GOT3 (cell line): ENCODE measurements around the gene FAM135A.
"Not testable (repeated sequence)": the region's sequence is repeated elsewhere in the genome, so short reads cannot be mapped to it uniquely, and the experiment has no call there.

Experiments used
- DNase-seq: peaks from one replicate; lab custom pipeline; 2025; ENCODE audit warnings: mixed read lengths; lab: John Stamatoyannopoulos, UW

FAM135A gene

DNA sequence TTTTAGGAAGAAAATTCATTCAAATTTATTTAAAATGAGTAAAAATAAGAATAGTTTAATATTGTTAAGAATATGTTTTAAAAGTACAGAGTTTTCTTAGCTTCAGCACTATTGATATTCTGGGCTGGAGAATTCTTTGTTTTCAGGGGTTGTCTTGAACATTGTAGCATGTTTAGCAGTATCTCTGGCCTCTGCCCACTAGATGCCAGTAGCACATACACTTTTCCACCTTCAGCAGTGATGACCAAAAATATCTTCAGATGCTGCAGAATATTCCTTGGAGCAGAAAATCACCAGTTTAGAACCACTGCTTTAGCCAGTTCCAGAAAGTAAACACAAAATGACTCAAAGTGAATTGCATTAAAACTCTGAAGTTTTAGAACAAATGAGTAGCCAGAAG lies 134.0 kb downstream of the FAM135A start:
- DNase-seq = no peak

DNA sequence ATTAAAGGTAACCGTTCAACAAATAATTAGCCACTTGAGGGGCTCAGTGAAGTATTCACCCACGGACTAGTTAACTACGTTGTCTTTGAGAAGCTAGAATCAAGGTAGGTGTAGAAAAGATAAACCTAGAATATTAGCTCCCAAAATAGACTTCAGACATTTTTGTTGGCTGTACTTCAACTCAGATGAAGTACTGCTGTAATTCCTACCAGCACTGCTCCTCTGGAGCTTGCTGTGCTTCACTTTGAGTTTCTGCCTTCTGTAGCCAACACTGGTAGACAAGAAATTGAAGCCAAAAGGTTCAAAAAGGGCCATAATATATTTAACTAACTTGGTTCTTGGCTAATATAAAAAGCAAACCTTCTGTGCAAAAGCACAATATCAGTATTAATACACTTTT lies 134.6 kb downstream of the FAM135A start:
- no peak for DNase-seq

- no peak for DNase-seq
Observed at GRCh38 chr6:70549327-70549726, 136.0 kb downstream of the FAM135A start.

DNA sequence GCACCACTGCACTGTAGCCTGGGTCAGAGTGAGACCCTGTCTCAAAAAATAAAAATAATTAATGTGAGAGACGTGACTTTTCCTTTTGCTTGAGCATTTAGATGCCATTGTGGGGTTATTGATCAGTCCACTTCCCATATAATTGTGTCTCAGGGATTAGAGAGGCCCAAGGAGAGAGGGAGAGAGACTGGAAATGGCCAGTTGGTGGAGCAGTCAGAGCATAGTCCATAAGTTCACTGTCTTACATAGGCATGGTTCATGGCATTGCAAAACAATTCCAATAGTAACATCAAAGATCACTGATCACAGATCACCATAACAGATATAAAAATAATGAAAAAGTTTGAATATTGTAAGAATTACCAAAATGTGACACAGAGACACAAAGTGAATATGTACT lies 138.3 kb downstream of the FAM135A start:
- DNase-seq = no peak

DNA sequence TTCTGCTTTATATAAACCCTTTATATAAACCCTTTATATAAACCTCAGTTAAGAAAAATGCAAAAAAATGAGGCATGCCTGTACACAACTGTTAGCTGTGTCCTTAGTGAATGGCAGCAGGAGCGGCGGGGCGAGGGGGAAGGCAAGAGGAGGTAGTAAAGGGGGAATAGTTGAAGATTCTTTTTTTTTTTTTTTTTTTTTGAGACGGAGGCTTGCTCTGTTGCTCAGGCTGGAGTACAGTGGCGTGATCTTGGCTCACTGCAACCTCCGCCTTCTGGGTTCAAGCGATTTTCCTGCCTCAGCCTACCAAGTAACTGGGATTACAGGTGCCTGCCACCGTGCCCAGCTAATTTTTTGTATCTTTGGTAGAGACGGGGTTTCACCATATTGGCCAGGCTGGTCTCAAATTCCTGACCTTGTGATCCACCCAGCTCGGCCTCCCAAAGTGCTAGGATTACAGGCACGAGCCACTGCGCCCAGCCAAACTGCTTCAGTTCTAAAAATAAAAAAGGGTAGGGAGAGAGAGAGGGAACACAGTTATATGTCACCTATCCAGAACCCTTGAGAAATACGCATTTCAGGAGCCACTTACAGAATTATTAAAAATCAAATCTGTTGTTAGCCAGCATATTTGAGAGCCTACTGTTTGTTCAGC lies 139.1 kb downstream of the FAM135A start:
- not testable (repeated sequence) for DNase-seq

GRCh38 chr6:70552974-70553373 lies 139.7 kb downstream of the FAM135A start:
- DNase-seq = no peak

DNA sequence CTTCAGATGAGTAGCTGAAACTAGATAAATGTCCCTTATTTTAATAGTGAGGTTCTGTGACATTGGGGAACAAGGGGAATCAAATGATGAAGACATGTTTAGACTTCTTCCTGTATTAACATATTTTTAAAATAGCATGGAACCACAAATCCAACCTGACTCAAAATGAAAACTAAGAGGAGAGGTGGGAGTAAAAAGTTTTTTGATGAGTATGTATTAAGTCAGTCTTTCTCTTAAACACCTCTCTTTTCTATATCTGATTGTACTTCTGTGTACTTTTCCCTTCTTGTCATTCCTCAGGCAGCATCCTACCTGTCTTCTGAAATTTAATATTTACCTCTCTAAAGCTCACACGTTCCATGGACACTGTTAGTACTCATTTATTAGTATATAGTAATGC lies 144.7 kb downstream of the FAM135A start:
- no peak for DNase-seq

DNA sequence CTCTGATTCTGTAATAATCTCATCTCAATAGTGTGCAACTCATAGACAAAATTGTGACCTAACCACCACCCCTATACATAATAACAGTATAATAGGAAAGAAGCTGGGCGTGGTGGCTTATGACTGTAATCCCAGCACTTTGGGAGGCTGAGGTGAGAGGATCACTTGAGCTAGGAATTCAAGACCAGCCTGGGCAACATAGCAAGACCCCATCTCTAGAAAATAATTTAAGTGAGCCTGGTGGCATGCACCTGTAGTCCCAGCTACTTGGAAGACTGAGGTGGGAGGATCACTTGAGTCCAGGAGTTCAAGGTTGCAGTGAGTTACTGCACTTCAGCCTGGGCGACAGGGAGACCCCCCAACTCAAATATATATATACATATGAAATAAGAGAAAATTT lies 149.1 kb downstream of the FAM135A start:
- DNase-seq = not testable (repeated sequence)

GRCh38 chr6:70563530-70563929 lies 150.2 kb downstream of the FAM135A start:
- no peak for DNase-seq

DNA sequence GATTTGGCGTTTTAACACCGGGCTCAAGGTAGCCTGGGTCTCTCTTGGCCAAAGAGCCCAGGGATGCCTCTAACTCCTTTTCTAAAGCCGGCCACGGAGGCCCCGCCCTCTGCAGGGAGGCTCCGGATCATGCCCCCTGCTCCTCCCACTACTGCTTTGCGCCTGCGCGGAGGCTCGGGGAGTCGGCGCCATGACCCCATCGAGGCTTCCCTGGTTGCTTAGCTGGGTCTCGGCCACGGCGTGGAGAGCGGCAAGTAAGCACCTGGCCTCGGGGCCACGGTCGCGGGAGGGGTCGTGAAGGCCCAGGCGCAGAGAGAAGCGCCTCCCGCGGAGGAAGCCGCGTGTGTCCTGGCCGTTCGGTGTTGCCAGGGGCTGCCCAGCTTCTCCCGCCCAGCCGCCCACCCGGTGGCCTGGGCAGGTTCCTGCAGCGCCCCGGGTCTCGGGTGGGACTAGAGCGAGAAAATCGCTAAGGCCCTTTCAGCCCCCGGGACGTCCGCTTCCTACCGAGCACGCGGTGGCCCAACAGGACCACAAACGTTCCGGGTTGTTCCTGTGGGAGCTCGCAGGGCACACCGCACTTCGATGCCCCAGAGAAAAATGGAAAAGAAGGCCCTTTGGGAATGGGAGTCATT lies 153.6 kb downstream of the FAM135A start, which contains the start of gene SDHAF4:
Gene SDHAF4 (plus strand): TSS at position 180 of the 632 bp plus-strand sequence. CDS start 11 bp downstream, at position 191.
- peak; percentile 74 for DNase-seq

DNA sequence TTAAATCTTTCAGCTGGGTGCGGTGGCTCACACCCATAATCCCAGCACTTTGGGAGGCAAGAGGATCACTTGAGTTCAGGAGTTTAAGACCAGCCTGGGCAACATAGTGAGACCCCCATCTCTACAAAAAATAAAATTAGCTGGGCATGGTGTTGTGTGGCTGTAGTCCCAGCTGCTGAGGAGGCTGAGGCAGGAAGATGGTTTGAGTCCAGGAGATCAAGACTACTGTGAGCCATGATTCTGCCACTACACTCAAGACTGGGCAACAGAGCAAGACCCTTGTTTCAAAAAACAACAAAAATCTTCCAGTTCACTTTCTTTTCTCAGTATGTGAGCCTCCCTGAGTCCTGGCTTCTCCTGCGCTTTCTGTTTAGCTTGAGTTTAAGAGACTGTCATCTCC lies 161.3 kb downstream of the FAM135A start:
- DNase-seq = no peak

GRCh38 chr6:70575899-70576495 lies 162.7 kb downstream of the FAM135A start:
- no peak for DNase-seq

DNA sequence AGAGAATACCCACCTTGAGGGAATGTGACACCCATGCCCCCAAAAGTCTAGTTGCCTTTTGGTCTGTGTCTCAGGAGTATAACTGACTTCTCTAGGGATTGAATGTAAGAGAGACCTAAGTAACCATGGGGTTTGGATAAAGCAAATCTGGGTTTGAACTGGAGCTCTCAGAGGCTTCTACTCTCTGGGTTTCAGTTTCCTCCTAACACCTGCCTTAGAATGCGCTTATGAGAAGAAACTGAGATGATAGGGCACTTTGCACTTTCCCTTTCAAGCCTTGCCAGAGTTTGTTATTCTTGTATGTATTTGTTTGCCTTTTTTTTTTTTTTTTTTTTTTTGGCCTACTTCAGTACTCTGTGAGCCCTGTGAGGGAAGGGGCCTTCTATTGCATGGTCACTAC lies 172.8 kb downstream of the FAM135A start:
- DNase-seq = no peak

GRCh38 chr6:70590400-70590799 lies 177.1 kb downstream of the FAM135A start:
- no peak for DNase-seq

- no peak for DNase-seq
Observed at GRCh38 chr6:70592391-70593117, 179.2 kb downstream of the FAM135A start.

DNA sequence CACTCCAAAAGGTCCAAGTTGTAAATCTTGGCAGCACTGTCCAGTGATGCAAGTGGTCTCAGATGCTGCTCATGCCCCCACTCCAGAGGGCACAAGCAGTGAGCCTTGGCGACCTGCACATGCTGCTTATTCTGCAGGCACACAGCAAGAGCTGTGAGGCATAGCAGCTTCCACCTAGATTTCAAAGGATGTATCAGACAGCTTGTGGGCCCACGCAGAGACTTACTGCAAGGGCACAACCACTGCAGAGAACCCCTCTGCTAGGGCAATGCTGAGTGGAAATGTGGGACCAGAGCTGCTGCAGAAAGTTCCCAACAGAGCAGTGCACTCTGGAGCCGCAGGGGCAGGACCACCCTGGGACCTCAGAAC lies 179.8 kb downstream of the FAM135A start:
- DNase-seq = no peak

DNA sequence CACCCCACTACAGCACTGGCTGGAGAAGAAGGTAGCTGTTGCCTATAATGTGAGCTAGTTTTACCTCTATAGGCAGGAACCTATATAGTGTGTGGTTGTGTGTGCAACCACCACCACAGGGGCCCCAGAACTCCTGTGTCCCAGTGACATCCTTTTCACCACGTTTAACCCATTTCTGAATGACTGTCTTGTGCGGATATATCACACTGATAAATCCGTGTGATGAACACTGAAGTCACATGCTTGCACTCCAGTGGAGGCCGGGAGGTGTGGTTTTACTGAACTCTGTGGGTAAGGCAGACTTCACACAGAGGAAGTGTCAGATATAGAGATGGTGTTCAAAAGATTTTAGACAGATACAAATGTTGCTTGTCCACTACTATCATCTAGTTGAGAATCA lies 185.9 kb downstream of the FAM135A start:
- no peak for DNase-seq

- no peak for DNase-seq
Observed at GRCh38 chr6:70601014-70601413, 187.7 kb downstream of the FAM135A start.

- DNase-seq = no peak
Observed at GRCh38 chr6:70604254-70604653, 190.9 kb downstream of the FAM135A start.

DNA sequence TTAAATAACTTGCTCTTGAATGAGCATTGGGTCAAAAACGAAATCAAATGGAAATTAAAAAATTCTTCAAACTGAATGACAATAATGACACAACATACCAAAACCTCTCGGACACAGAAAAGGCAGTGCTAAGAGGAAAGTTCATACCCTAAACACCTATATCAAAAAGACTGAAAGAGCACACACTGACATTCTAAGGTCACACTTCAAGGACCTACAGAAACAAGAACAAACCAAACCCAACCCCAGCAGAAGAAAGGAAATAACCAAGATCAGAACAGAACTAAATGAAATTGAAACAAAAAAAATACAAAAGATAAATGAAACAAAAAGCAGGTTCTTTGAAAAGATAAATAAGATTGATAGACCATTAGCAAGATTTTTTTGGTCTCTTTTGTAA lies 194.1 kb downstream of the FAM135A start:
- DNase-seq = not testable (repeated sequence)

DNA sequence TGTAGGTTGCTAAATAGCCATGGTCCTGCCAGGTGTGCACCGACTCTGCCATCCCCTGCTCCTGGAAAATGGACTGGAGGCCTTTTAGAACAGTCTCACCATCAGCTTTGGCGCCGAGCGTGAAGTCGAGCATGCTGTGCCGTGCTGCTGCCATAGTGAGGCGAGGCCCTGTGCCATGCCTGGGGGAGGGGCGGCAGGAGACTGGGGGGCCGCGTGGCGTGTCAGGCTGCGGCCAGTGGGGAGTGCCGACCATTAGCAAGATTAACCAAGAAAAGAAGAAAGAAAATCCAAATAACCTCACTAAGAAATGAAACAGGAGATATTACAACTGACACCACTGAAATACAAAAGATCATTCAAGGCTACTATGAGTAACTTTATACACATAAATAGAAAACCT lies 195.9 kb downstream of the FAM135A start:
- not testable (repeated sequence) for DNase-seq
